H54 (cell line): ENCODE data around the gene TEKT1.
"Not testable (repeated sequence)": the region's sequence is repeated elsewhere in the genome, so short reads cannot be mapped to it uniquely, and the experiment has no call there.

Experiments
- DNase-seq: peaks from one replicate; pipeline ENCODE4 v3.0.0; 2011; ENCODE audit warnings: low spot score, mixed read lengths; ENCODE audit not compliant: insufficient read length
- FAIRE-seq: peaks from 3 replicates; lab custom pipeline; 2011; peaks lifted over from hg19 to GRCh38; lab: Jason Lieb, UNC
- POLR2A ChIP-seq: IDR thresholded peaks from 2 replicates; pipeline ENCODE4 v1.6.1; 2011; ENCODE audit warnings: low read depth, mild to moderate bottlenecking, low read length

TEKT1 gene

GRCh38 chr17:6831661-6832263, at the start of gene TEKT1:
Gene TEKT1 (minus strand): TSS chr17:6831729. CDS start chr17:6830376, 1,353 bp downstream.
- DNase-seq: no peak
- FAIRE-seq: no peak
- no peak for TF ChIP-seq POLR2A

GRCh38 chr17:6879221-6879975, 47.9 kb upstream of the TEKT1 start:
- FAIRE-seq: not testable (repeated sequence)

GRCh38 chr17:6875276-6875675, 43.7 kb upstream of the TEKT1 start:
- DNase-seq, FAIRE-seq: not testable (repeated sequence)

More at GRCh38 chr17:6879221-6879975, 47.9 kb upstream of the TEKT1 start:
- DNase-seq: not testable (repeated sequence)

GRCh38 chr17:6872936-6873335, 41.4 kb upstream of the TEKT1 start:
- FAIRE-seq (no peak), DNase-seq (no peak)
- no peak for TF ChIP-seq POLR2A

- DNase-seq (no peak), FAIRE-seq (no peak)
- no peak for TF ChIP-seq POLR2A
These were observed 39.3 kb upstream of the TEKT1 start for GRCh38 chr17:6870841-6871240.

GRCh38 chr17:6868582-6868981, 37.1 kb upstream of the TEKT1 start:
- no peak for DNase-seq
- no peak for TF ChIP-seq POLR2A
- peak; percentile 55 for FAIRE-seq

- DNase-seq (no peak), FAIRE-seq (no peak)
- TF ChIP-seq POLR2A: no peak
These were observed 36.3 kb upstream of the TEKT1 start for GRCh38 chr17:6867849-6868248.

- FAIRE-seq (no peak), DNase-seq (no peak)
- TF ChIP-seq POLR2A: no peak
These were observed 31.3 kb upstream of the TEKT1 start for GRCh38 chr17:6862825-6863224.

- DNase-seq: no peak
- no peak for TF ChIP-seq POLR2A
- FAIRE-seq: no peak
These were observed 30.6 kb upstream of the TEKT1 start for GRCh38 chr17:6862122-6862521.

GRCh38 chr17:6857904-6858303, 26.4 kb upstream of the TEKT1 start:
- DNase-seq (no peak), FAIRE-seq (no peak)
- no peak for TF ChIP-seq POLR2A

- TF ChIP-seq POLR2A: no peak
- DNase-seq: no peak
- FAIRE-seq: no peak
These were observed 25.8 kb upstream of the TEKT1 start for GRCh38 chr17:6857336-6857735.

- DNase-seq (no peak), FAIRE-seq (no peak)
- TF ChIP-seq POLR2A: no peak
These were observed 24.5 kb upstream of the TEKT1 start for GRCh38 chr17:6856051-6856450.

- DNase-seq: no peak
These were observed 22.4 kb upstream of the TEKT1 start for GRCh38 chr17:6853764-6854442.

GRCh38 chr17:6848545-6849179, 17.1 kb upstream of the TEKT1 start:
- DNase-seq, FAIRE-seq: not testable (repeated sequence)

More at GRCh38 chr17:6853764-6854442, 22.4 kb upstream of the TEKT1 start:
- no peak for FAIRE-seq
- TF ChIP-seq POLR2A: no peak

- not testable (repeated sequence) for FAIRE-seq, DNase-seq
These were observed 14.6 kb upstream of the TEKT1 start for GRCh38 chr17:6846138-6846537.

- not testable (repeated sequence) for DNase-seq, FAIRE-seq
These were observed 12.9 kb upstream of the TEKT1 start for GRCh38 chr17:6844406-6844805.
